Measurements from ENCODE around the gene CHCHD6. TPM values are rescaled to one million over a fixed set of nuclear protein-coding genes. Genes with fewer than 3 reads are reported as not detected.

Gene CHCHD6
- total and polyA plus RNA-seq, 2 donors from 2014 or later, result 10.7 to 35.2 TPM

- no peak for FAIRE-seq
- Histone ChIP-seq H3K27ac (ENCODE audit: low read depth in 2 of 2, low read length in 2 of 2) (no peak overlapping the region), H3K4me3 (ENCODE audit: low read length in 3 of 3) (no peak overlapping the region), H3K36me3 (ENCODE audit: control insufficient read depth in 2 of 3, insufficient read depth in 3 of 3, low read length in 3 of 3) (no peaks in the 10 kb centered on the region), H3K9me3 (ENCODE audit: control insufficient read depth in 2 of 3, insufficient read depth in 1 of 3, low read length in 3 of 3) (no peaks in the 10 kb centered on the region), H3K9ac (ENCODE audit: low read length in 3 of 3) (no peak overlapping the region), H3K4me1 (ENCODE audit: control insufficient read depth in 2 of 3, insufficient read depth in 2 of 3, low read depth in 1 of 3, low read length in 3 of 3) (no peaks in the 10 kb centered on the region), H3K27me3 (ENCODE audit: control insufficient read depth, insufficient read depth, low read length) (no peaks in the 10 kb centered on the region)
- no peak for DNase-seq
- intact Hi-C loops (cut with DNase I), result no loop called here
- no peak for TF ChIP-seq CTCF (IDR thresholded peaks at IDR 0.05; ENCODE audit: borderline replicate concordance, extremely low read depth, insufficient read depth)
These were observed 40.8 kb upstream of the CHCHD6 start for GRCh38 chr3:126663257-126663656.

GRCh38 chr3:126663750-126664149, 40.3 kb upstream of the CHCHD6 start:
- Histone ChIP-seq H3K27me3 (ENCODE audit: control insufficient read depth, insufficient read depth, low read length) (no peaks in the 10 kb centered on the region), H3K4me3 (ENCODE audit: low read length in 3 of 3) (no peak overlapping the region), H3K36me3 (ENCODE audit: control insufficient read depth in 2 of 3, insufficient read depth in 3 of 3, low read length in 3 of 3) (no peaks in the 10 kb centered on the region), H3K4me1 (ENCODE audit: control insufficient read depth in 2 of 3, insufficient read depth in 2 of 3, low read depth in 1 of 3, low read length in 3 of 3) (no peaks in the 10 kb centered on the region), H3K9me3 (ENCODE audit: control insufficient read depth in 2 of 3, insufficient read depth in 1 of 3, low read length in 3 of 3) (no peaks in the 10 kb centered on the region), H3K27ac (ENCODE audit: low read depth in 2 of 2, low read length in 2 of 2) (no peak overlapping the region), H3K9ac (ENCODE audit: low read length in 3 of 3) (no peak overlapping the region)
- intact Hi-C loops (cut with DNase I), result no loop called here
- DNase-seq (no peak), FAIRE-seq (no peak)
- no peak for TF ChIP-seq CTCF (IDR thresholded peaks at IDR 0.05; ENCODE audit: borderline replicate concordance, extremely low read depth, insufficient read depth)

- no peak for TF ChIP-seq CTCF (IDR thresholded peaks at IDR 0.05; ENCODE audit: borderline replicate concordance, extremely low read depth, insufficient read depth)
- H3K9ac ChIP-seq (ENCODE audit: low read length in 3 of 3), result no peak overlapping the region
These were observed 39.3 kb upstream of the CHCHD6 start for GRCh38 chr3:126664591-126665214.

More at GRCh38 chr3:126664591-126665214, 39.3 kb upstream of the CHCHD6 start:
- intact Hi-C loops (cut with DNase I), result no loop called here
- H3K9me3 ChIP-seq (ENCODE audit: control insufficient read depth in 2 of 3, insufficient read depth in 1 of 3, low read length in 3 of 3), result no peaks in the 10 kb centered on the region
- H3K4me3 ChIP-seq (ENCODE audit: low read length in 3 of 3), result no peak overlapping the region
- H3K27ac ChIP-seq (ENCODE audit: low read depth in 2 of 2, low read length in 2 of 2), result no peak overlapping the region
- FAIRE-seq (no peak), DNase-seq (no peak)
- no peaks in the 10 kb centered on the region for H3K4me1 ChIP-seq (ENCODE audit: control insufficient read depth in 2 of 3, insufficient read depth in 2 of 3, low read depth in 1 of 3, low read length in 3 of 3)
- H3K27me3 ChIP-seq (ENCODE audit: control insufficient read depth, insufficient read depth, low read length), result no peaks in the 10 kb centered on the region
- H3K36me3 ChIP-seq (ENCODE audit: control insufficient read depth in 2 of 3, insufficient read depth in 3 of 3, low read length in 3 of 3), result no peaks in the 10 kb centered on the region

Data from kidney (tissue), 14 donors.